OCI-LY1 (cell line): Measurements from ENCODE around the gene RHEB.

ENCODE experiments used
- EZH2 ChIP-seq: fragments of 200-600 bp; sonication (generic), shearing (Covaris generic); IDR thresholded peaks from 2 replicates; pipeline ENCODE4 v1.8.0; 2017; ENCODE audit warnings: borderline replicate concordance, mixed run types, mild to moderate bottlenecking, antibody characterized with exemption, low read length, moderate library complexity, mixed read lengths
- TF ChIP-seq, protein P1 (sequence below): fragments of 200-600 bp; sonication (generic), shearing (Covaris generic); IDR thresholded peaks from 2 replicates; pipeline ENCODE4 v1.5.1; 2017; ENCODE audit warnings: mild to moderate bottlenecking, antibody characterized with exemption, low read length, moderate library complexity, mixed read lengths

DNA sequence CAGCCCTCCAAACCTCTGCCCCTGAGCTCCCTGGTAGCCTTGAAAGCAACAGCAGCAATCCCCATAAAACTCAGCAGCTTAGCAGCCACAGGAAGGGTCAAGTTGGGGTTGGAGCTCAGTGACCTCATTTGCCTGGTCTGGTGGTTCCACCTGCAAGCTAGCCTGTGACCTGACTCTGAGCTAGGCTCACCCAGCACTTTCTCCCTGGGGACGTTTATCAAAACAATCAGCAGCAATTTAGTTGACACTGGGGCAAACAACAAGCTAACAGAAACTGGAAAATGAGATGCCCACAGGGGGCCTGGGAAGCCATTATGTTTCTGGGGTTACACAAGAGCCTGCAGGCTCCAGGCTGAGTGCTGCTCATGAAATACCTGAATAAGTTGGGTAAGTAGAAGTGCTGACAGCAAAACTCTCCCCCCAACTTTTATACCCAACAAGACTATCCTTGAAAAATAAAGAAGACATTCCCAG is 57.4 kb downstream of the RHEB start:
- TF ChIP-seq, protein P1, sequence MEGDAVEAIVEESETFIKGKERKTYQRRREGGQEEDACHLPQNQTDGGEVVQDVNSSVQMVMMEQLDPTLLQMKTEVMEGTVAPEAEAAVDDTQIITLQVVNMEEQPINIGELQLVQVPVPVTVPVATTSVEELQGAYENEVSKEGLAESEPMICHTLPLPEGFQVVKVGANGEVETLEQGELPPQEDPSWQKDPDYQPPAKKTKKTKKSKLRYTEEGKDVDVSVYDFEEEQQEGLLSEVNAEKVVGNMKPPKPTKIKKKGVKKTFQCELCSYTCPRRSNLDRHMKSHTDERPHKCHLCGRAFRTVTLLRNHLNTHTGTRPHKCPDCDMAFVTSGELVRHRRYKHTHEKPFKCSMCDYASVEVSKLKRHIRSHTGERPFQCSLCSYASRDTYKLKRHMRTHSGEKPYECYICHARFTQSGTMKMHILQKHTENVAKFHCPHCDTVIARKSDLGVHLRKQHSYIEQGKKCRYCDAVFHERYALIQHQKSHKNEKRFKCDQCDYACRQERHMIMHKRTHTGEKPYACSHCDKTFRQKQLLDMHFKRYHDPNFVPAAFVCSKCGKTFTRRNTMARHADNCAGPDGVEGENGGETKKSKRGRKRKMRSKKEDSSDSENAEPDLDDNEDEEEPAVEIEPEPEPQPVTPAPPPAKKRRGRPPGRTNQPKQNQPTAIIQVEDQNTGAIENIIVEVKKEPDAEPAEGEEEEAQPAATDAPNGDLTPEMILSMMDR: no peak
- no peak for TF ChIP-seq EZH2
